ENCODE data around the gene PHAX. TPM values are rescaled to one million over a fixed set of nuclear protein-coding genes. Genes with fewer than 3 reads are reported as not detected.

Gene PHAX
- total RNA-seq, 1 donor from 2014 or later: 47.2 TPM

- no peak for TF ChIP-seq CTCF (conservative IDR thresholded peaks at IDR 0.05)
- Mint-ChIP-seq H3K4me3 (no peak overlapping the region), H3K27me3 (ENCODE audit: low read depth) (no peaks in the 10 kb centered on the region), H3K4me1 (peaks cover 4% of the 10 kb centered on the region), H3K9me3 (no peaks in the 10 kb centered on the region), H3K27ac (ENCODE audit: unreplicated experiment) (no peak overlapping the region), H3K36me3 (ENCODE audit: low read depth) (no peaks in the 10 kb centered on the region)
- no peak for DNase-seq (ENCODE audit: low read depth, low spot score)
These were observed 72.7 kb downstream of the PHAX start for GRCh38 chr5:126673477-126673876.

GRCh38 chr5:126674145-126674544 lies 73.4 kb downstream of the PHAX start:
- no peaks in the 10 kb centered on the region for H3K36me3 Mint-ChIP-seq (ENCODE audit: low read depth)
- DNase-seq (ENCODE audit: low read depth, low spot score): no peak
- peaks cover 4% of the 10 kb centered on the region for H3K4me1 Mint-ChIP-seq
- H3K4me3 Mint-ChIP-seq: no peak overlapping the region
- no peaks in the 10 kb centered on the region for H3K9me3 Mint-ChIP-seq
- H3K27ac Mint-ChIP-seq (ENCODE audit: unreplicated experiment): no peak overlapping the region
- TF ChIP-seq CTCF (conservative IDR thresholded peaks at IDR 0.05): no peak
- no peaks in the 10 kb centered on the region for H3K27me3 Mint-ChIP-seq (ENCODE audit: low read depth)

- Mint-ChIP-seq H3K36me3 (ENCODE audit: low read depth) (no peaks in the 10 kb centered on the region), H3K4me3 (no peak overlapping the region), H3K4me1 (peaks cover 12% of the 10 kb centered on the region), H3K27me3 (ENCODE audit: low read depth) (no peaks in the 10 kb centered on the region), H3K27ac (ENCODE audit: unreplicated experiment) (no peak overlapping the region), H3K9me3 (no peaks in the 10 kb centered on the region)
- TF ChIP-seq CTCF (conservative IDR thresholded peaks at IDR 0.05): no peak
- no peak for DNase-seq (ENCODE audit: low read depth, low spot score)
These were observed 74.6 kb downstream of the PHAX start for GRCh38 chr5:126675338-126675737.

GRCh38 chr5:126676195-126676624 lies 75.5 kb downstream of the PHAX start:
- H3K36me3 Mint-ChIP-seq (ENCODE audit: low read depth): no peaks in the 10 kb centered on the region
- TF ChIP-seq CTCF (conservative IDR thresholded peaks at IDR 0.05): peak; percentile 87
- H3K9me3 Mint-ChIP-seq: no peaks in the 10 kb centered on the region
- H3K4me3 Mint-ChIP-seq: no peak overlapping the region
- no peaks in the 10 kb centered on the region for H3K27me3 Mint-ChIP-seq (ENCODE audit: low read depth)
- H3K4me1 Mint-ChIP-seq: peaks cover 15% of the 10 kb centered on the region
- no peak overlapping the region for H3K27ac Mint-ChIP-seq (ENCODE audit: unreplicated experiment)
- DNase-seq (ENCODE audit: low read depth, low spot score): peak; percentile 46

Other genes with a start within 250 kb of the PHAX start
- 7.1 and 7.9 TPM in 2 replicates for gene GRAMD2B, start 177.5 kb upstream of the PHAX start, total RNA-seq
- gene ALDH7A1, start 5.7 kb upstream of the PHAX start, total RNA-seq: 169 TPM in 2 replicates
- 359 and 362 TPM in 2 replicates for gene LMNB1, start 176.2 kb downstream of the PHAX start, total RNA-seq